Tibial artery (tissue), 4 donors: ENCODE measurements around the gene GSDME.

Experiments used
- DNase-seq, 2 donors: peaks; one replicate each; pipeline ENCODE4 v3.0.0-alpha.2; 2019
- H3K27ac ChIP-seq, 2 donors: fragments of 200-600 bp; sonication (generic) in 1 of 2; 1 replicate in 1 of 2; 2 replicates in 1 of 2; pipeline ENCODE4 v1.5.1; 2018 to 2019; ENCODE audit warnings: mild to moderate bottlenecking in 1 of 2
- H3K27me3 ChIP-seq, 2 donors: fragments of 200-600 bp; sonication (generic) in 1 of 2; one replicate each; pipeline versions ENCODE4 v1.5.1 to v1.6.0; 2016 to 2019
- H3K36me3 ChIP-seq, 3 donors: fragments of 200-600 bp; sonication (generic) in 2 of 3; one replicate each; pipeline ENCODE4 v1.5.1; 2016 to 2019; ENCODE audit warnings: mild to moderate bottlenecking in 2 of 3
- H3K4me1 ChIP-seq, 4 donors: fragments of 200-600 bp; sonication (generic) in 2 of 4; 1 replicate in 3 of 4; 2 replicates in 1 of 4; pipeline ENCODE4 v1.5.1; 2016 to 2019
- H3K4me3 ChIP-seq, 2 donors: fragments of 200-600 bp; sonication (generic) in 1 of 2; 1 replicate in 1 of 2; 2 replicates in 1 of 2; pipeline ENCODE4 v1.5.1; 2018 to 2019; ENCODE audit warnings: mild to moderate bottlenecking in 2 of 2
- H3K9me3 ChIP-seq, 3 donors: fragments of 200-600 bp; sonication (generic) in 1 of 3; one replicate each; pipeline ENCODE4 v1.5.1; 2016 to 2019
- intact Hi-C: fragments of 100-400 bp; cut with DNase I; formaldehyde crosslinking; loops from one replicate; pipeline ENCODE4 v1.15.0; 2023; ENCODE audit warnings: low total_unique reads
- TF ChIP-seq, protein P1 (sequence below), 2 experiments: fragments of 200-600 bp in 1 of 2; fragments of 450-650 bp in 1 of 2; IDR thresholded peaks; one replicate each; pipeline ENCODE4 v1.5.1; 2017 to 2019; ENCODE audit warnings: antibody characterized with exemption in 2 of 2, mild to moderate bottlenecking in 1 of 2, moderate library complexity in 1 of 2

Gene GSDME

DNA sequence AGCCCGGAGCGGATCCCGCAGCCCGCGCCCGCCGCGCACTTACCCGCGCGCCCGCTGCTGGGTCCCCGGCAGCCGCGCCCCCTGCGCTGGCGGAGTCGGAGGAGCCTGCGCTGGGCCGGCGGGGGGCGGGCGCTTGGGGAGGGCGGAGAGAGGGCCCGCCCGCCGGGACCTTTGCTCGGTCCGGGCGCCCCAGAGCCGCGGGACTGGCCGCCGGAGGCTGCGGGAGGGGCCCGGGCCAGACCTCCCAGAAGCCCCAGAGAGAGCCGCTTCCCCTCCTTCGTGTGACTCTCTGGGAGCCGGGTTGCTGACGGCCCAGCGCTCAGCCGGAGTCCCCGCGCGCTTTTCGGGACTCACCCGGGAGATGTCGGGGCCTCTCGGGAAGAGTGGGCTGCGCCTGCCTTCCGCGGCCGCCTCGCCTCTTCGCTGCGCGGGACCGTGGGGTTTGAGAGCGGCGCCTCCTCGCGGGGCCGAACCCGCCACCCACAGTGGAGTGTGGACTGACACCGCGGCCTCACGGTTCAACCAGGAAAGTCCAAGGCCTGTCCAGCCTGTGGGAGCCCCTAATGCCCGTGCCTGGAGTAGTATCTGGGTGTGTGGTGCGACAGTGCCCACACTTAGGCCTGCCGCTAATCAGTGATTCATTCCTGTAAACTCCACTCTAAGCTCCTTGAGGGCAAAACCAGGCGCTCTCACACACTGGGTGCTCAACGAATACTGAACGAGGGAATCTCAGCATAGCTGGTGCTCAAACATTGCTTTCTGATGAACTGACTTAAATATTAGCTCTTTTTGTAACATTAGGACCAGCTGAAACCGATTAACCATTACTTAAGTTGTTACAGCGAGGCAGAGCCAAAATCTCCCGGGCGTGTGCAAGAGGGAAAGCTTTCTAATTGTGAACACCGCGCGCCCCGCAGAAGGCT is at the start of gene GSDME:
TSS of gene GSDME (minus strand) at position 112 of the 923 bp plus-strand sequence. CDS start 7,690 bp downstream, outside the sequence.
- Histone ChIP-seq H3K4me3 (peak within 1 kb of the TSS; percentile 74 to 80), H3K9me3 (no peaks in the 10 kb centered on the region), H3K27me3 (no peaks in the 10 kb centered on the region), H3K36me3 (no peaks in the 10 kb centered on the region), H3K27ac (peak within 1 kb of the TSS; percentile 83 to 86), H3K4me1 (peaks cover 0 to 11% (median 8%) of the 10 kb centered on the region in 4 donors)
- intact Hi-C loops = no loop called here
- DNase-seq = peak; percentile 41 to 82
- TF ChIP-seq, protein P1, sequence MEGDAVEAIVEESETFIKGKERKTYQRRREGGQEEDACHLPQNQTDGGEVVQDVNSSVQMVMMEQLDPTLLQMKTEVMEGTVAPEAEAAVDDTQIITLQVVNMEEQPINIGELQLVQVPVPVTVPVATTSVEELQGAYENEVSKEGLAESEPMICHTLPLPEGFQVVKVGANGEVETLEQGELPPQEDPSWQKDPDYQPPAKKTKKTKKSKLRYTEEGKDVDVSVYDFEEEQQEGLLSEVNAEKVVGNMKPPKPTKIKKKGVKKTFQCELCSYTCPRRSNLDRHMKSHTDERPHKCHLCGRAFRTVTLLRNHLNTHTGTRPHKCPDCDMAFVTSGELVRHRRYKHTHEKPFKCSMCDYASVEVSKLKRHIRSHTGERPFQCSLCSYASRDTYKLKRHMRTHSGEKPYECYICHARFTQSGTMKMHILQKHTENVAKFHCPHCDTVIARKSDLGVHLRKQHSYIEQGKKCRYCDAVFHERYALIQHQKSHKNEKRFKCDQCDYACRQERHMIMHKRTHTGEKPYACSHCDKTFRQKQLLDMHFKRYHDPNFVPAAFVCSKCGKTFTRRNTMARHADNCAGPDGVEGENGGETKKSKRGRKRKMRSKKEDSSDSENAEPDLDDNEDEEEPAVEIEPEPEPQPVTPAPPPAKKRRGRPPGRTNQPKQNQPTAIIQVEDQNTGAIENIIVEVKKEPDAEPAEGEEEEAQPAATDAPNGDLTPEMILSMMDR (IDR thresholded peaks at IDR 0.05) = no peak

DNA sequence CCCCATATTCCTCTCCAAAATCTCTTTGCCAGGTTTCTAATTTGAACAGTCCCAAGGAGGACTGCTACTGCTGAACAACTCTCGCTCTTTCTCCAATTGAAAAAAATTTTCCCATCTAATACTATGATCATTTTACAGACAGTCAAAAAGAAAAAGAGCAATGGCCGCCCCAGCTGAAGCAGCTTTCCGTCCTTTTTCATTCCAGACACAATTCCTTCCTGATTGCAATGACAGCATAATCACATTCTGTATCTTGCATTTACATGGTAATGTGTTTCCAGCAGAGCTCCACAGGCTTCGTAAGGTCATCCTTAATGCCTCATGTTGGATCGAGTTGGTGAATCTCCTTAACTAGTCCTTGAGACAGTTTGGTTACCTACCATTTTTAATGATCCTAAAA is 45.0 kb upstream of the GSDME start:
- no peaks in the 10 kb centered on the region for H3K4me1 ChIP-seq
- no peak for DNase-seq
- no peaks in the 10 kb centered on the region for H3K27me3 ChIP-seq
- H3K27ac ChIP-seq = no peak overlapping the region
- TF ChIP-seq, protein P1 (IDR thresholded peaks at IDR 0.05) = no peak
- H3K4me3 ChIP-seq = no peak overlapping the region
- no peaks in the 10 kb centered on the region for H3K36me3 ChIP-seq
- intact Hi-C loops = no loop called here
- no peaks in the 10 kb centered on the region for H3K9me3 ChIP-seq

DNA sequence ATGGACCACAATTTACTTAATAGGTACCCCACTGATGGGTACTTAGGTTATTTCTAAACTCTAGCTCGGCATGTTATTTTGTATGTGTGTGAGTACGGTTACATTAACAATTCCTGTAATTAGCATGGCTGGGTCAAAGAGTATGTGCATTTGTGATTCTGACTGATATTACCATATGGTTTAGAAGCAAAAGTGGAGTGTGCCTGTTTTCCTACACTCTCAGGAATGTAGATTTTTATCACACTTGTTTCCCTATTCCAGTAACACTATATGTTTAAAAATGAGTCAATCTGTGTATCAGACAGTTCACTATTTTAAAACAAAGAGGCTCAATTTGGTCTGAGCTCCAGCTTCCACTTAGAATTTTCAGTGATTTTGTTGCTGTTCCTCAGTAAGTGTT is 44.6 kb upstream of the GSDME start:
- Histone ChIP-seq H3K4me3 (no peak overlapping the region), H3K4me1 (no peaks in the 10 kb centered on the region), H3K27ac (no peak overlapping the region), H3K27me3 (no peaks in the 10 kb centered on the region), H3K36me3 (no peaks in the 10 kb centered on the region), H3K9me3 (no peaks in the 10 kb centered on the region)
- TF ChIP-seq, protein P1 (IDR thresholded peaks at IDR 0.05) = no peak
- no peak for DNase-seq
- intact Hi-C loops = no loop called here

DNA sequence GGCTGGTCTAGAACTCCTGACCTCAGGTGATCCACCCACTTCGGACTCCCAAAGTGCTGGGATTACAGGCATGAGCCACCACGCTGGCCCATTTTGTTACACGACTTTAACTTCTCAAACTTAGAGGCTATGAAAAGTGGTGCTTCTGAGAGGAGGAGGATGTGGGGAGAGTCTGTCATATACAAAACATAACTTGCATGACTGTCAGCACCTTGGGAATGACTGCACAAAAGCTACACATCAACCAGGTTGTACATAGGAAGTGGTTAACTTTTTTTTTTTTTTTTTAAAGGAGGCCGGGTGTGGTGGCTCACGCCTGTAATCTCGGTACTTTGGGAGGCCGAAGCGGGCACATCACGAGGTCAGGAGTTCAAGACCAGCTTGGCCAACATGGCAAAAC is 43.4 kb upstream of the GSDME start:
- TF ChIP-seq, protein P1 (IDR thresholded peaks at IDR 0.05) = no peak
- Histone ChIP-seq H3K36me3 (no peaks in the 10 kb centered on the region), H3K27me3 (peaks cover 0 to 2% of the 10 kb centered on the region in 2 donors), H3K9me3 (no peaks in the 10 kb centered on the region), H3K4me1 (no peaks in the 10 kb centered on the region), H3K4me3 (no peak overlapping the region), H3K27ac (no peak overlapping the region)
- intact Hi-C loops = no loop called here
- DNase-seq = no peak

DNA sequence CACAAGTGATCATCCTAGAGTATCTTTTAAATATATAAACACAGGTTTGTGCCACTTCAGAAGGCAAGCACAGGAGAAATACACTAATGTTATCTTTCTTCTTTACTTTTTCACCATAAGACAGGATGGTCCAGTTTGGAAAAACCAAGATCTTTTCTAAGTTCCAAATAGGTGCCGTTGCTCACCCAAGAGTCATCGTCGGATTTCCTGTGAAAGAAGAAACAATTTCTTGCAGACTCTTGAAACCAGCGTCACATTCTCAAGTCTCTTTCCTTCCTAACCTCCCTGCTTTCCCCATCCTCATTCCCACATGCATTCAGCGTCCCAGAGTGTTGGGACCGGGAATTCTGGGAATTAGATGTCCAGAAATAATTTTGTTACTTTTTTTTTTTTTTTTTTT is 42.8 kb upstream of the GSDME start:
- H3K4me3 ChIP-seq = no peak overlapping the region
- TF ChIP-seq, protein P1 (IDR thresholded peaks at IDR 0.05) = no peak
- no peak overlapping the region for H3K27ac ChIP-seq
- H3K36me3 ChIP-seq = no peaks in the 10 kb centered on the region
- no peak for DNase-seq
- no peaks in the 10 kb centered on the region for H3K4me1 ChIP-seq
- intact Hi-C loops = no loop called here
- H3K9me3 ChIP-seq = no peaks in the 10 kb centered on the region
- peaks cover 0 to 2% of the 10 kb centered on the region in 2 donors for H3K27me3 ChIP-seq
